GM12801 (cell line): ENCODE measurements around the gene MPC2.

Experiments
- CTCF ChIP-seq: IDR thresholded peaks from one replicate; pipeline ENCODE4 v1.5.1; 2011; ENCODE audit warnings: control low read depth; ENCODE audit not compliant: insufficient read length; ENCODE audit errors: extremely low read depth

The MPC2 gene

GRCh38 chr1:167943541-167943940 is 6.7 kb upstream of the MPC2 start:
- no peak for TF ChIP-seq CTCF

- no peak for TF ChIP-seq CTCF
Observed at GRCh38 chr1:167940264-167940663, 3.4 kb upstream of the MPC2 start.

- no peak for TF ChIP-seq CTCF
Observed at GRCh38 chr1:167938080-167938636, 1.3 kb upstream of the MPC2 start.

GRCh38 chr1:167937709-167938010 is 788 bp upstream of the MPC2 start:
- TF ChIP-seq CTCF = no peak

GRCh38 chr1:167936068-167936929 is 573 bp downstream of the MPC2 start, which contains the start of gene DCAF6:
Gene DCAF6 (plus strand): TSS chr1:167936683. CDS start chr1:167936912, 229 bp downstream.
- no peak for TF ChIP-seq CTCF

- no peak for TF ChIP-seq CTCF
Observed at GRCh38 chr1:167935216-167936067, 1.4 kb downstream of the MPC2 start.
